Mucosa of gallbladder (tissue), 1 donor: Measurements from ENCODE around the gene IL10. TPM values are rescaled to one million over a fixed set of nuclear protein-coding genes. Genes with fewer than 3 reads are reported as not detected.

Experiments used
- DNase-seq: peaks from one replicate; pipeline ENCODE4 v3.0.0-alpha.2; 2020; ENCODE audit warnings: low spot score
- total RNA-seq: library from RNA; stranded (reverse); gene quantifications from one replicate; pipeline ENCODE4 v1.2.1, GENCODE V29; 2021
- donor health status: DM: no; HTN: no; CAD: no.

The IL10 gene
- total RNA-seq, 1 donor from 2014 or later = 1.4 TPM

- DNase-seq = peak; percentile 63
Observed at GRCh38 chr1:206734499-206735142, 37.7 kb downstream of the IL10 start.

- DNase-seq = no peak
Observed at GRCh38 chr1:206732992-206733391, 39.3 kb downstream of the IL10 start.

- no peak for DNase-seq
Observed at GRCh38 chr1:206732508-206732907, 39.8 kb downstream of the IL10 start.

- DNase-seq = no peak
Observed at GRCh38 chr1:206729507-206729906, 42.8 kb downstream of the IL10 start.

- DNase-seq = no peak
Observed at GRCh38 chr1:206729050-206729449, 43.2 kb downstream of the IL10 start.

- no peak for DNase-seq
Observed at GRCh38 chr1:206728697-206728987, 43.7 kb downstream of the IL10 start.

- no peak for DNase-seq
Observed at GRCh38 chr1:206727981-206728696, 44.2 kb downstream of the IL10 start.

GRCh38 chr1:206725109-206725963 is 47.0 kb downstream of the IL10 start:
- peak; percentile 61 for DNase-seq

GRCh38 chr1:206723805-206724472 is 48.4 kb downstream of the IL10 start:
- no peak for DNase-seq

GRCh38 chr1:206723462-206723804 is 48.9 kb downstream of the IL10 start:
- DNase-seq = no peak

- DNase-seq = no peak
Observed at GRCh38 chr1:206722751-206723461, 49.4 kb downstream of the IL10 start.

GRCh38 chr1:206721454-206721853 is 50.8 kb downstream of the IL10 start:
- no peak for DNase-seq

GRCh38 chr1:206719169-206719839 is 53.0 kb downstream of the IL10 start:
- DNase-seq = no peak

- no peak for DNase-seq
Observed at GRCh38 chr1:206717674-206717989, 54.7 kb downstream of the IL10 start.

Other genes with a start within 250 kb of the IL10 start
- gene EIF2D, start 160.0 kb downstream of the IL10 start, total RNA-seq = 41.2 TPM
- 17.6 TPM for gene DYRK3, start 137.0 kb downstream of the IL10 start, total RNA-seq
- 168 TPM for gene MAPKAPK2, start 87.6 kb downstream of the IL10 start, total RNA-seq
- gene IL19, start 1.7 kb downstream of the IL10 start, total RNA-seq = not detected
- gene IL20, start 93.1 kb upstream of the IL10 start, total RNA-seq = not detected
- gene IL24, start 124.9 kb upstream of the IL10 start, total RNA-seq = not detected
- gene FCMR, start 149.4 kb upstream of the IL10 start, total RNA-seq = 8.0 TPM
- 2,875 TPM for gene PIGR, start 174.0 kb upstream of the IL10 start, total RNA-seq
- gene FCAMR, start 198.0 kb upstream of the IL10 start, total RNA-seq = 0.46 TPM